ENCODE data around the gene GATB.

DNA sequence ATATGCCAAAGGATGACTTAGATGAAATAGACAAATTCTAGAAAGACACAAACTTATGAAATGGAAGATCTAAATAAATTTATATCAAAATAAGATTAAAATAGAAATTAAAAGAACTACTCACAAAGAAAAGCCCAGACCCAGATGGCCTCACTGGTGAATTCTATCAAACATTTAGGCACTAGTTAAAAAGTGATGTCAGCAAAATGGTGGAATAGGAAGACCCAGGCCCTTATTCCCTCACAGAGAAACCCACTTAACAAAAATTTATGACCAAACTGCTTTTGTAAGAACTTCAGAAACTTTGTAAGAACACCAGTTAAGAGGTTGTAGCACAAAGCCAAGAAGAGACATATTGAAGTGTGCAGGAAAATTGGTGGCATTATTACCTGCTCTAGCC is 129.5 kb downstream of the GATB start:
- TF ChIP-seq, protein P1, sequence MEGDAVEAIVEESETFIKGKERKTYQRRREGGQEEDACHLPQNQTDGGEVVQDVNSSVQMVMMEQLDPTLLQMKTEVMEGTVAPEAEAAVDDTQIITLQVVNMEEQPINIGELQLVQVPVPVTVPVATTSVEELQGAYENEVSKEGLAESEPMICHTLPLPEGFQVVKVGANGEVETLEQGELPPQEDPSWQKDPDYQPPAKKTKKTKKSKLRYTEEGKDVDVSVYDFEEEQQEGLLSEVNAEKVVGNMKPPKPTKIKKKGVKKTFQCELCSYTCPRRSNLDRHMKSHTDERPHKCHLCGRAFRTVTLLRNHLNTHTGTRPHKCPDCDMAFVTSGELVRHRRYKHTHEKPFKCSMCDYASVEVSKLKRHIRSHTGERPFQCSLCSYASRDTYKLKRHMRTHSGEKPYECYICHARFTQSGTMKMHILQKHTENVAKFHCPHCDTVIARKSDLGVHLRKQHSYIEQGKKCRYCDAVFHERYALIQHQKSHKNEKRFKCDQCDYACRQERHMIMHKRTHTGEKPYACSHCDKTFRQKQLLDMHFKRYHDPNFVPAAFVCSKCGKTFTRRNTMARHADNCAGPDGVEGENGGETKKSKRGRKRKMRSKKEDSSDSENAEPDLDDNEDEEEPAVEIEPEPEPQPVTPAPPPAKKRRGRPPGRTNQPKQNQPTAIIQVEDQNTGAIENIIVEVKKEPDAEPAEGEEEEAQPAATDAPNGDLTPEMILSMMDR (IDR thresholded peaks at IDR 0.05), result no peak
- TF ChIP-seq EZH2 (IDR thresholded peaks at IDR 0.05), result no peak
